ENCODE measurements around the gene CACNB3.
"Not testable (repeated sequence)": the region's sequence is repeated elsewhere in the genome, so short reads cannot be mapped to it uniquely, and the experiment has no call there.

Gene CACNB3

DNA sequence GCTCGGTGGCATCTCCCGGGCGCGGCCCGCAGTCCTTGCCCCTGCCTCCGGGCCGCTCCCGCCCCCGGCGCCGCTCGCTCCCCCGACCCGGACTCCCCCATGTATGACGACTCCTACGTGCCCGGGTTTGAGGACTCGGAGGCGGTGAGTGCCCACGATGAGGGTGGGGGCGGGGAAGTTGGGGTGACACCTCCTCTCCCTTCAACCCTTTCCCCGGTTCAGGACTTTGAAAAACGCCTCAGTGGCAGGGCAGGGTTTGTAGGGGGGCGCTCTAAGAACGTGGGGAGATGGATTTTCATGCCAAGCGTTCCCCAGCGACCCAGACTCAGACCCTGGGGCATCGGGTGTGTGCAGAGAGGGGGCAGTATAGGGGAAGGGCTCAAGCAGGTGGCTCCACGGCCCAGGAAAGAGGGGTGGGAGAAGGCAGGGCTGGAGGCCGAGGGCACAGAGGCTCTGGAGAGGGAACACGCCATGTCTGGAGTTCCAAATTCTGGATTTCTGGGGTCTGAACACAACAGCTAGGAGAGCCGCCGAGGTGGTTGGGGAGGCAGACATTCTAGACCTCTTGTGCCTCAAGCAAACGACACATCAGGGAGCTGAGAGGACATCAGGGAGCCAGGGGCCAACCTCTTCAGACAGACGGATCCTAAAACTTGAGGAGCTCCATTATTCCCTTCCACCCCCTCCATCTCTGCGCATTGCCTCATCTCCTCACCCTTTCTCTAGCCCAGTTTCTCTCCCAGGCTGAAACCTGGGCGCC lies 715 bp downstream of the CACNB3 start:
- DNase-seq (ENCODE audit: low read depth, low spot score): no peak

DNA sequence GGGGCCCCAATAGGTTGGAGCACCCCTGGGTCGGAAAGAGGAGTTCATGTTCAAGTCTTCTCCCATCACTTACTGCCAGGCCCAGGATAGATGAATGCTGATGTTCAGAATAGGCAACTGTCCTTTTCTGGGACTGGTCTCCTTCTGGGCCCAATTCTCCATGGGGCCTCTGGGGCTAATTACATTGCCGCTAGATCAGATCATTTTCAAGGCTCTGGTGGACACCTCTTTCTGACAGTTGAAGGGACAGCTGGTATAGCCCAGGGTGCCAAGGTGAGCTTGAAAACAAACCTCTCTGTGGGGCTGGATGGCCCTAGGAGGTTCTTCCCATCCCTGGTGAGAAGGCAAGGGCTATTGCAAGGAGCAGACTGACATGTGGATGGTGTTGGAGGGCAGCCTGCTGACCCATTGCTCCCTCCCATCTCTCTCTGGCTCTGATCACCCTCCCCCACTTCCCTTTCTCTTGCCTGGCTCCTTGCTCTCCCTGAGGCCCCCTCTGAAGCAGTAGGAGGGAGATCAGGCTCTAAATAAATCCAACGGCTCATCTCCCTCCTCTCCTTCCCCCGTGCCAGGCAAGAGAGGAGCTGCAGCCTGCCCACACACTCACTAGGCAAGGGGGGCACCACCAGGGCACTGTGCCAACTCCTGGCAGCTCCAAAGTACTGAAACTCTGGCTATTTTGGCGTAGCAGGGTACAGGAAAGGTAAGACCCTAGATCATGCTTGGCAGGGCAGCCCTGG lies 1.9 kb downstream of the CACNB3 start:
- DNase-seq (ENCODE audit: low read depth, low spot score): no peak

DNA sequence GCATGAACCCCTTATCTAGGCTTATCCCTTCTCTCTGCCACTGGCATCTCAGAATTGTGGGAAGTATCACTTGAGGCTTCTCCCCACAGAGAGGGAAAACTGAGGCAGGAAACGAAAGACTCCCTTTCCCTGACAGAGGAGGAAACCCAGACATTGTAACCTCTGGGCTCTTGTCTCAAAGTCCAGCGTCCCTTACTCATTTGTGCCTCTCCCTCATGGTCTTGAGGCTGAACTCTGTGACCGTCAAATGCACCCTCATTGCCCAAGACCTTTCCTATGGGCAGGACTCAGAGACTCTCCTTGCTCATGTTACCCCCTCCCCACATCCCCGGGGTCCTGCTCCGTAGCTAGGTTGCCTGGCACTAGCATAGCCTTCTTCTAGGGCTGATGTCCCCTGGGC lies 3.8 kb downstream of the CACNB3 start:
- no peak for DNase-seq (ENCODE audit: low read depth, low spot score)

DNA sequence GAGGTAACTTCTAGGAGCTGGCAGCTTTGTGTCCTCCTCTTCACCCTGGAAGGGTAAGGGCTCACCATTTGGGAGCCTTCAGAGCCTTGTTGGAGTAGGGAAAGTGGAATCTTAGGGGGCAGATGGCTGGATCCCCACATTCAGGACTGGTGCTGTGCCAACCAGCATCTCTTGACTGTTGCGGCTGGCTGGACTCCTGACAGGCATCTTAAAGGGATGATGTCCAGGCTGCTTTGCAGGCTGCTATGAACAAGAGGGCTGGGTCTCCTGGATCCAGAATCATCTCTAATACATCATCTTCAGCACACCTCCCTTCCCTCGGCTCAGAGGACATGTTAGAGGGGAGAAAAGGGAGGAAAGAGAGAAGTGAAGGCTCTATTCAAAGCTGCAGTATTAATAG lies 4.4 kb downstream of the CACNB3 start:
- DNase-seq (ENCODE audit: low read depth, low spot score): no peak

DNA sequence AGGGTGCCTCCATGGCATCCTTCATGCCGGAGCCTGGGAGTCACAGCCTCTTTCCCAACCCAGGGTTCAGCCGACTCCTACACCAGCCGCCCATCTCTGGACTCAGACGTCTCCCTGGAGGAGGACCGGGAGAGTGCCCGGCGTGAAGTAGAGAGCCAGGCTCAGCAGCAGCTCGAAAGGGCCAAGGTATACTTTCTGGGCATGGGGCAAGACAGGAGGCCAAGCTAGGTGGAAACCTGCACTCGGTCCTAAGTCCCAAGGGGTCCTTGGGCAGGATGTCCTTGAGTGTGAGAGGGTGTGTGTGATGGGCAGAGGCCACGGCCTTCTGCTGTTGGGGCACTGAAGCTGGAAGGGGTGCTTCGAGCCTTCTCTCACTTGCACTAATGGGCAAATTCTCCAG lies 5.0 kb downstream of the CACNB3 start:
- no peak for DNase-seq (ENCODE audit: low read depth, low spot score)

DNA sequence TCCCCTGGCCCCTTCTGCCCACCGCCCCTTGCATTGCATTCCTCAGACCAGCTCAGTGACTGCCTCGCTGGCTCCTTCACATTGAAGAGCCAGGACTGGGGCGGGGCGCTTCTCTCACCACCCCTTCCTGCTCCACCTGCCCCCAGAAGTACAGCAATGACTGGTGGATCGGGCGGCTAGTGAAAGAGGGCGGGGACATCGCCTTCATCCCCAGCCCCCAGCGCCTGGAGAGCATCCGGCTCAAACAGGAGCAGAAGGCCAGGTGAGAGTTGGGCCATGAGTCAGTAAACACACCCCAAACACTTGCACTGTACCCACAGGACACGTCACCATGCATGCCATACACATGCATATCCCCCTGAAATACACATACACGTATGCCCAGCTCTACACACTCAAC lies 5.8 kb downstream of the CACNB3 start:
- DNase-seq (ENCODE audit: low read depth, low spot score): no peak

DNA sequence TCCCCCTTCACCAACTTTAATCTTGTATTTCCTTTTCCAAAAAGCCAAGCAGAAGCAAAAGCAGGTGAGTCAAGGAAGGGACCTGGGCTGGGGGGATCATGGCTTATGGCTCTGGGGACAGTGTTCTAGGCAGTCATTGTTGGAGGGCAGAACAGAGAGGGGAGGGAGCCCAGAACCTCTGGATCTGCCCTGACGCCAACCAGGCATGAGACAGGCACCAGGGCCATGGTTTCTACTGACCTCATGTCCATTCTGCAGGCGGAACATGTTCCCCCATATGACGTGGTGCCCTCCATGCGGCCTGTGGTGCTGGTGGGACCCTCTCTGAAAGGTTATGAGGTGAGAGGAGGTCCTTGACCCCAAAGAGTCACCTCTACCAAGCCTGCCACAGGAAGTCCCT lies 6.6 kb downstream of the CACNB3 start:
- no peak for DNase-seq (ENCODE audit: low read depth, low spot score)

DNA sequence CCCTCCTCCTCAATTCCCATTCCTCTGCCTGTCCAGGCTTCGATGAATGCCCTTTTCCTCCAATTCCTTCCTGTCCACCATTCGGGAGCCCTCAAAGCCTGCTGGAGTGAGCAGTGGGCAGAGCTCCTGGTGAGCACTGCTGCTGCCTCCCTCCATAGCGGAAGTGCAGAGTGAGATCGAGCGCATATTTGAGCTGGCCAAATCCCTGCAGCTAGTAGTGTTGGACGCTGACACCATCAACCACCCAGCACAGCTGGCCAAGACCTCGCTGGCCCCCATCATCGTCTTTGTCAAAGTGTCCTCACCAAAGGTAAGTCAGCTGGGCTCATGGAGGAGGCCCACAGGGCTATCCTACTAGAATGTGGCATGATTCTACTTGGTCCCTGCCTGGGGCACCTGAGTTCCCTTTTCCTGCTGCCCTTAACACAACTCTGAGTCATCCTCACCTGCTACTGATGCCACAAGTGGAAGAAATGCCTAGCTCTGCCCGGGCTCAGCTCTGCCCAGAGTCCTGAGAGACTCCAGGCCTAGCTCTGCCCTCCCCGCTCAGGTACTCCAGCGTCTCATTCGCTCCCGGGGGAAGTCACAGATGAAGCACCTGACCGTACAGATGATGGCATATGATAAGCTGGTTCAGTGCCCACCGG lies 8.0 kb downstream of the CACNB3 start:
- no peak for DNase-seq (ENCODE audit: low read depth, low spot score)

DNA sequence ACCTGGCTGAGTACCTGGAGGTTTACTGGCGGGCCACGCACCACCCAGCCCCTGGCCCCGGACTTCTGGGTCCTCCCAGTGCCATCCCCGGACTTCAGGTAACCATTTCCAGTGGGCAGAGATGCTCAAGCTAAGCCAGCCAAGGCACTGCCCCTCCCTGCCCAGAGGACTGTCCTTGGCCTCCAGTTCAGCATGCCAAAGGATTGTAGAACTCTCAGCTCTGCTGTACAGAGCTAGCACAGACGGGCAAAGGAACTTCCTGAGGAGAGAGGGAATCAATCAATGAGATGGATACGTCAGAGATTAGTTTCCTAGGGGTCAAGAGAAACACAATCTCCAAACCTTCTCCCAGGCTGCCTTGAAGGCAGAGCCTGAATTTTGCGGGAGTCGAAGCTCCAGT lies 8.7 kb downstream of the CACNB3 start:
- no peak for DNase-seq (ENCODE audit: low read depth, low spot score)

DNA sequence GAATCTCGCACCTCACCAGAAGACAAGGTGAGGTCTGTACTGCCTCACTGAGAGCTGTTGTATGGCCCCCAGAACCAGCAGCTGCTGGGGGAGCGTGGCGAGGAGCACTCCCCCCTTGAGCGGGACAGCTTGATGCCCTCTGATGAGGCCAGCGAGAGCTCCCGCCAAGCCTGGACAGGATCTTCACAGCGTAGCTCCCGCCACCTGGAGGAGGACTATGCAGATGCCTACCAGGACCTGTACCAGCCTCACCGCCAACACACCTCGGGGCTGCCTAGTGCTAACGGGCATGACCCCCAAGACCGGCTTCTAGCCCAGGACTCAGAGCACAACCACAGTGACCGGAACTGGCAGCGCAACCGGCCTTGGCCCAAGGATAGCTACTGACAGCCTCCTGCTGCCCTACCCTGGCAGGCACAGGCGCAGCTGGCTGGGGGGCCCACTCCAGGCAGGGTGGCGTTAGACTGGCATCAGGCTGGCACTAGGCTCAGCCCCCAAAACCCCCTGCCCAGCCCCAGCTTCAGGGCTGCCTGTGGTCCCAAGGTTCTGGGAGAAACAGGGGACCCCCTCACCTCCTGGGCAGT lies 9.3 kb downstream of the CACNB3 start:
- DNase-seq (ENCODE audit: low read depth, low spot score): no peak

DNA sequence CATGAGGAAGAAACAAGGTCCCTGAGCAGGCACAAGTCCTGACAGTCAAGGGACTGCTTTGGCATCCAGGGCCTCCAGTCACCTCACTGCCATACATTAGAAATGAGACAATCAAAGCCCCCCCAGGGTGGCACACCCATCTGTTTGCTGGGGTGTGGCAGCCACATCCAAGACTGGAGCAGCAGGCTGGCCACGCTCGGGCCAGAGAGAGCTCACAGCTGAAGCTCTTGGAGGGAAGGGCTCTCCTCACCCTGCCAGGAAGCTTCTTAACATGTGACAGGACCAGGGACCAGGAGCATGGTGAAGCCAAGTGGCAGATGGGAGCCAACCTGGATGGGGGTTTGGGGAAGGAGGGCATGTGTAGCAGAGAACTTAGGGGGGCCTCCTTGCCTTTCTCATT lies 10.0 kb downstream of the CACNB3 start:
- DNase-seq (ENCODE audit: low read depth, low spot score): no peak

DNA sequence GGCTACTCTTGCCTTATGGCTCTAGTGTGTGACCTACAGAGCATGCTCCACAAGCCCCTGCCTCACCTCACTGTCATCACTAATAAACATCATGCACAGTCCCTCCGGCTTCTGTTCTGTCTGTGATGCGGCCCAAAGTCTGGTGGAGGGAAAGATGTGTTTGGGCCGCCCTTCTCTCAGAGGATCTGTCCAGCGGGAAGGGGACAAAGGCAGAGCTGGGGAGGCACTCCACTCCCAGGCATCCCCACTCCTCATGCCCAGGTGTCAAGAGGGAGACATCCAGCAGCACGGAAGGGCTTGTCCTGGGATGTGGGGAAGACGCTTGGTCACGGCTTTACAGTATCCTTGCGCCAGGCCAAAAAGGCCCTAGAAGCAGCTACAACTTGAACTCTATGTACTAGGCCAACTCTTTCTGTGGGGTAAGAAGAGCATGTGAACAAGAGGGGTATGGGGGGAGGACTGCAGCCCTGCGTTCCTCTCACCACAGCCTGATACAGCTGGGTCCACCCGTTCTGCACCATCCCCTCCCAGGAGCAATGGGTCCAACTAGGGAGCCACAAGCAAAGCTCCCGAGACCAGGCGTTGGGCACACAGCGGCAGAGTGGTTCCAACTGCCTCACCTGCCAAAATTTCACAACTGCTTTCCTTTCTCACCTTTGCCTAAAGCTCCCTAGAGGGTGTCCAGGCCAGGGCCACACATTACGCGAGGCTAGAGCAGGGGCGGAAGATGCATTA lies 10.7 kb downstream of the CACNB3 start:
- no peak for DNase-seq (ENCODE audit: low read depth, low spot score)

DNA sequence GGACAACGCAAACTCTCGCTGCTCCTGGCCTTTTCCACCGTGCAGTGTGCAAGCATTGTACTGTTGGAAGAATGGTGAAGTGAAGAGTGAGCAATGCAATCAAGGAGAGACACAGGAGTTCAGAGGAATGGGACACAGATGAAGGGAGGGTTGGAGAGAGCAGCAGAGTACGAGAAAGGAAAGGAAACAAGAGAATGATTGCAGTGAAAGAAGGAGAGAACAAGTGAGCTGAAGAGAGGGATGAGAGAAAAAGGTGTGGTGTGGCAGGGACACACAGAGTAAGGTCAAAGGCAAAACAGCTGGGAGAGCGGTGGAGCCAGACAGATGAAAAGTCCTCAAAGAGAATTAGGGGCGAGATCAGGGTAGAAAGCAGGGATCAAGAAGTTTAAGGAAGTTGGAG lies 13.0 kb downstream of the CACNB3 start:
- no peak for DNase-seq (ENCODE audit: low read depth, low spot score)

DNA sequence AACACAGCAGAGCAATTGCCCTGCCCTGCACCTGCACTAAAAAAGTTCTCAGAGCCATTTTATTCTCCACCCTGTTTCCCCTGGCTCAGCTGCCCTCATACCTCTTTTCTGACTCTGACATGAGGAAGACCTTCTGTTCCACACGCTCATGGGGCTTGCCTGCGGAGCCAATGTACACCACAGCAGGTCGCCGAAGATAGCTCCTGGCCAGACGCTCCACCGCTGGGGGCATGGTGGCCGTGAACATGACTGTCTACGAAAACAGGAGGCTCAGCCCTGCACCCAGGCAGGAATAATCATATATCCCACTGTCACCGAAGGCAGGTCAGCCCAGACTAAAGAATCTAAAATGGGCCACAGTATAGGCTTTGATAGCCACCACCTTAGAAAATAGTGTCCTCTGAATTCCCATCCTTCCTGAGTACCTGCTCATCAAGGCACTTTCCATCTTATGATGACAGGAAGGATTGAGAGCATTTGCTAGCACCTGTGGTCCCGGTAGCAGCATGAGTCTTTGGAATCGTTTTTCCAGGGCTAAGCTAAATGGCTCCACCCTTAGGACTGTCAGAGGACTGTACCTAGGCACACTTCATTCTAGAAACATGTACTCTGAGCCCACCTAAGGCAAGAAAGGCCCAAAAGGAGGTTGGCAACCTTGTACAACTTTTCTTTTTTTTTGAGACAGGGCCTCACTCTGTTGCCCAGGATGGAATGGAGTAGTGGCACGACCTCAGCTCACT lies 14.2 kb downstream of the CACNB3 start:
- DNase-seq (ENCODE audit: low read depth, low spot score): no peak

DNA sequence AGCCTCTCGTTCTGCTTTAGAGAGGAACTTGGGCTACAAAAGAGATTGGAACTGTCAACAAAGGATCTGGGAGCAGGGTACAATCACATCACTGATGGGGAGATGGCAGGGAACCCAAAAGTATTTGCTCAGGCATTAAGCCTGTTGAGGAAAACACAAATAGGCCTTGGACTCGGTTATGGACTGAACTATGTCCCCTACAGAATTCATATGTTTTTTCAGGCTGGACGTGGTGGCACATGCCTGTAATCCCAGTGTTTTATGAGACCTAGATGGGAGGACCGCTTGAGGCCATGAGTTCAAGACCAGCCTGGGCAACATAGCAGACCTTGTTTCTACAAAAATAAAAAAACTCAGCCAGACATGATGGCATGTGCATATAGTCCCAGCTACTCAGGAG lies 19.8 kb downstream of the CACNB3 start:
- no peak for DNase-seq (ENCODE audit: low read depth, low spot score)

DNA sequence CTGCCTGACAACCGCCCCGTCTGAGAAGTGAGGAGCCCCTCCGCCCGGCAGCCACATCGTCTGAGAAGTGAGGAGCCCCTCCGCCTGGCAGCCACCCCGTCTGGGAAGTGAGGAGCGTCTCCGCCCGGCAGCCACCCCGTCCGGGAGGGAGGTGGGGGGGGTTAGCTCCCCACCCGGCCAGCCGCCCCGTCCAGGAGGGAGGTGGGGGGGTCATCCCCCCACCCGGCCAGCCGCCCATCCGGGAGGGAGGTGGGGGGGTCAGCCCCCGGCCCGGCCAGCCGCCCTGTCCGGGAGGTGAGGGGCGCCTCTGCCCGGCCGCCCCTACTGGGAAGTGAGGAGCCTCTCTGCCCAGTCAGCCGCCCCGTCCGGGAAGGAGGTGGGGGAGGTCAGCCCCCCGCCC lies 23.7 kb downstream of the CACNB3 start:
- DNase-seq (ENCODE audit: low read depth, low spot score): not testable (repeated sequence)

DNA sequence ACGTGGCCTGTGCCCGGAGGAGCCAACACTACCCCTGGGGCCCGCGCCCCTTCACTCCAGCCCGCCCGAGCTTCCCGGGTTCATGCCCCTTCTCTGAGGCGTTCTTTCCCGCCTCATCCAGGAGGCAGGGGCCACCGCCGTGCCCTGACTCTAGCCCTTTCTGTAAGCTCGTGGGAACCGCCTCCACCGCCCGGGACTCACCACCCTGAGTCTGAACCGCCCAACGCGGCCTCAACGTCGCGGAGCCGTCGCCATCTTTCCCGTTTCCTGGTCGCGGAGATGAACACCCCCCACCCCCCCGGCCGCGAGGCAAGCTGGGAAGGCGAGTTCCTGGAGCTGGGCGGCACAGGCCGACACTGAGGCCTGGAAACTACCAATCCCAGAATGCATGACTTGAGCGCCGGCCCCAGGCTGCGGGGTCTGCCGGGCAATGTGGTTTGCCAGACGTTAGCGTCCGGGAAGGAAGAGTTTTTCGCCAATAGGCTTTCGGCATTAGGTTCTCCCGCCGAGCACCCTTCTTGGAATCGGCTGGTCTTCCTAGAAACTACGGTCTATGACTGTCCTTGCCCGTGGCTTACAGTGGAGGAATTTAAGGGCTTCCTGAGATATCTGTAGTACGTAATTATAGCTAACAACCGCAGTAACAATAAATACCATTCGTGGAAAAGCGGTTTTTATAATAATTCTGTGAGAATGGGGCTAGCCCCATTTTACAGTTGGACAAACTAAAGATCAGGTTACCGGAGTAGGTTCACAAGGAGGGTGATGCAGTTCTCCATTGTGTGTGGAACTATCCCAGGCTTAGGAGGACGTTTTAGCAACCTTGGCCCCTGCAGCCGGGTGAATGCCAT lies 33.8 kb downstream of the CACNB3 start, which contains the start of gene DDX23:
DDX23 (minus strand) TSS at position 281 of the 851 bp plus-strand sequence. CDS start 6,381 bp downstream, outside the sequence.
- peak; percentile 91 for DNase-seq (ENCODE audit: low read depth, low spot score)

DNA sequence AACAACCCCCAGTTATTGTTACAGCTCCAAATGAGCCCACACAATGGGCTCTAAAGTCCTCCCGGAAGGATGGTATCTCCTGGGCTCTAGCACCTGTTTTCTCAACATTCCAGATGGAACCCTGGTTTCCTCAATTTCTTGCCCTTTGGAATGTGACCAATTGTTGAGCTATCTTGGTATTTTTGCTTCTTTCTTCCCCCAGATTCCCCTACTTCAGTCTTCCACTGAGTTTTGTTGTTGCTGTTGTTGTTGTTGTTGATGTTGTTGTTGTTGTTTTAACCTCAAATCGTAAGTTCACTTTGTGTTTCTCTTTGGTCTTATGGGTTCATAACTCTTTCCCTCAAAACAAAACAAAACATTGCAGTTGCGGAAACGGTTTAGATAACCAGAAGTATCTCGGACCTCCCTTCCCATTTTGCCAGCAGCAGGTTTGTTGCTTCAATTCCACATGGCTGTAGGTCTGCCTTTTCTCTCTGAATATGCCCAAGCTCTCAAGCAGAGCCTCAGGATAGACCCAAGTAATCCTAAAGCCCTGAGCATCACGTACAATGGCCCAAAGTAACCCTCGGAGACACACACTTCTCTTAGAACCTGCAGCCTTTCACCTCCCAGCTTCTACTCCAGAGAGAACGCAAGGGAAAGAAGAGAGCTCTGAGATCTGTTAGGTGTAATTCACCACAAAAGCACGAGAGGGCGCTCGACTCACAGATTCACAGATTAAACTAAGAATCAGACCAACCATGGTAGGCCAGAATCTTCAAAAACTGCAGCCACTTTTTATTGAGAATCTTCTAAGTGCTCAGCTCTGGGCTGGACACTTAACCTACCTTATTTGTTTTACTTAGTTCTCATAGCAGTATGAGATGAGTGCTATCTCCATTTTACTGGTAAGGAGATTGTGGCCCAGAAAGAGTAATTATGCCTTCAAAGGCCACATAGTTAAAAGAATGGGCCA lies 34.7 kb downstream of the CACNB3 start:
- peak; percentile 60 for DNase-seq (ENCODE audit: low read depth, low spot score)

DNA sequence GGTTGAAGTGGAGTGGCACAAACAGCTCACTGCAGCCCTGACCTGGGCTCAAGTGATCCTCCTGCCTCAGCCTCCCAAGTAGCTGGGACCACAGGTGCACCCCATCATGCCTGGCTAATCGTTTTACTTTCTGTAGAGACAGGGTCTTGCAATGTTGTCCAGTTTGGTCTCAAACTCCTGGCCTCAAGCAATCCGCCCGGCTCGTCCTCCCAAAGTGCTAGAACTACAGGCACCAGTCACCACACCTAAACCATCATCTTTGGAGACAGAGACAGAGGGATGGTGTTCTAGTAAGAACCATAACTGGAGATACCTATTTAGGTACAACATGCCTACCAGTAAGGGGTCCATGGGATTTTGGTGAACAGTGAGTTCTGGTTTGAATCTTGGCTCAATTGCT lies 36.2 kb downstream of the CACNB3 start:
- DNase-seq (ENCODE audit: low read depth, low spot score): no peak
